HepG2 (cell line): ENCODE data around the gene ZGRF1. TPM values are rescaled to one million over a fixed set of nuclear protein-coding genes. Genes with fewer than 3 reads are reported as not detected.

ENCODE experiments used
- ATAC-seq: fragments of 200-7000 bp; cut with Tn5 transposase; 3 replicates; pipeline ENCODE4 v1.9.1; 2020; ENCODE audit warnings: mild to moderate bottlenecking, moderate library complexity
- BruUV-seq: library from RNA; stranded (reverse); fragments of 400-500 nt; replicated peaks from 2 replicates; lab custom pipeline; 2021; lab: Mats Ljungman, UMichigan
- CTCF ChIA-PET: fragments of 300-600 bp; formaldehyde crosslinking; extraction: SDS; loops from one replicate; lab custom pipeline; 2021; ENCODE audit warnings: low total read pairs, inconsistent platforms, low intra/inter-chr PET ratio; lab: Yijun Ruan, JAX
- POLR2A ChIA-PET: fragments of 350-600 bp; sonication (Branson Sonifier 250); formaldehyde crosslinking; loops from one replicate; lab custom pipeline; 2020; ENCODE audit warnings: antibody characterized with exemption, inconsistent platforms; lab: Yijun Ruan, JAX
- DNase-seq: peaks from one replicate; pipeline ENCODE4 v3.0.0-alpha.2; 2015; ENCODE audit warnings: low spot score
- FAIRE-seq: peaks from 3 replicates; lab custom pipeline; 2011; peaks lifted over from hg19 to GRCh38; lab: Jason Lieb, UNC
- H2AFZ ChIP-seq: one replicate; pipeline ENCODE4 v1.6.1; 2011; ENCODE audit warnings: low read length, inconsistent platforms
- H3K27ac ChIP-seq: fragments of 300-600 bp; 3 replicates; pipeline ENCODE4 v1.8.0; 2011; ENCODE audit warnings: mixed run types, mild to moderate bottlenecking, mixed read lengths, low read length, inconsistent platforms; ENCODE audit not compliant: insufficient read depth; ENCODE audit errors: extremely low read length
- H3K27me3 ChIP-seq, 2 experiments: fragments of 200-600 bp in 1 of 2; 2 replicates in 1 of 2; 3 replicates in 1 of 2; pipeline versions ENCODE4 v1.6.0 to v1.8.0; 2011; ENCODE audit warnings: low read length in 2 of 2, mild to moderate bottlenecking in 2 of 2, moderate library complexity in 2 of 2, inconsistent platforms in 1 of 2; ENCODE audit not compliant: insufficient read depth in 2 of 2, control insufficient read depth in 1 of 2
- H3K36me3 ChIP-seq, 2 experiments: fragments of 200-600 bp in 1 of 2; replicated peaks in 1 of 2; 2 replicates in 1 of 2; 3 replicates in 1 of 2; pipeline versions ENCODE4 v1.5.1 to v1.8.0; 2011; ENCODE audit warnings: low read length in 2 of 2, inconsistent platforms in 1 of 2; ENCODE audit not compliant: insufficient read depth in 2 of 2, control insufficient read depth in 1 of 2
- H3K4me1 ChIP-seq: 2 replicates; pipeline ENCODE4 v1.5.1; 2012; ENCODE audit warnings: low read length, inconsistent platforms; ENCODE audit not compliant: insufficient read depth
- H3K4me2 ChIP-seq: 2 replicates; pipeline ENCODE4 v1.6.0; 2011; ENCODE audit warnings: low read depth, low read length, inconsistent platforms
- H3K4me3 ChIP-seq, 3 experiments: fragments of 200-600 bp in 1 of 3; sonication (generic), shearing (Covaris generic) in 1 of 3; replicated peaks in 1 of 3; 2 replicates each; pipeline ENCODE4 v1.5.1; 2011 to 2016; ENCODE audit warnings: low read length in 3 of 3, inconsistent platforms in 2 of 3, low read depth in 2 of 3, mild to moderate bottlenecking in 2 of 3, control low read depth in 1 of 3, mixed read lengths in 1 of 3; ENCODE audit not compliant: insufficient read depth in 1 of 3
- H3K79me2 ChIP-seq: one replicate; pipeline ENCODE4 v1.6.1; 2011; ENCODE audit warnings: low read length, inconsistent platforms; ENCODE audit not compliant: insufficient read depth
- H3K9ac ChIP-seq: 2 replicates; pipeline ENCODE4 v1.6.0; 2011; ENCODE audit warnings: mild to moderate bottlenecking, low read depth, low read length, inconsistent platforms; ENCODE audit not compliant: insufficient read depth
- H3K9me3 ChIP-seq: 2 replicates; pipeline ENCODE4 v1.5.1; 2012; ENCODE audit warnings: mild to moderate bottlenecking, low read length
- H4K20me1 ChIP-seq: 2 replicates; pipeline ENCODE4 v1.6.0; 2011; ENCODE audit warnings: inconsistent platforms, mild to moderate bottlenecking, low read length, moderate library complexity; ENCODE audit not compliant: insufficient read depth
- CHCHD3 ChIP-seq: sonication (generic); formaldehyde crosslinking; IDR thresholded peaks from 2 replicates; pipeline ENCODE4 v1.8.0; 2022; ENCODE audit warnings: mild to moderate bottlenecking, missing genetic modification reagents, moderate library complexity
- CREB1 ChIP-seq, 2 experiments: fragments of 450-650 bp in 1 of 2; IDR thresholded peaks; 2 replicates each; pipeline ENCODE4 v1.6.1; 2016 to 2017; ENCODE audit warnings: control low read depth in 1 of 2, mild to moderate bottlenecking in 1 of 2, missing compliant biosample characterization in 1 of 2, missing genetic modification characterization in 1 of 2
- CREBL2 ChIP-seq: sonication (generic); formaldehyde crosslinking; IDR thresholded peaks from 2 replicates; pipeline ENCODE4 v1.8.1; 2023; ENCODE audit warnings: missing genetic modification reagents, mild to moderate bottlenecking, borderline replicate concordance
- FOXJ3 ChIP-seq: sonication (generic); formaldehyde crosslinking; IDR thresholded peaks from 2 replicates; pipeline ENCODE4 v1.4.0; 2020; ENCODE audit warnings: missing genetic modification reagents, mild to moderate bottlenecking, borderline replicate concordance
- HNRNPL ChIP-seq: fragments of 200-400 bp; formaldehyde crosslinking; IDR thresholded peaks from 2 replicates; pipeline ENCODE4 v1.6.1; 2017; ENCODE audit warnings: mild to moderate bottlenecking, low read depth, low read length
- KAT2B ChIP-seq: fragments of 150-350 bp; IDR thresholded peaks from 2 replicates; pipeline ENCODE4 v1.6.1; 2014; ENCODE audit warnings: low read depth, low read length, borderline replicate concordance
- KLF6 ChIP-seq: IDR thresholded peaks from 2 replicates; pipeline ENCODE4 v1.8.0; 2016; ENCODE audit warnings: missing biosample characterization, missing genetic modification reagents
- NCOR1 ChIP-seq: fragments of 200-600 bp; sonication (generic); IDR thresholded peaks from 2 replicates; pipeline ENCODE4 v1.7.0; 2017; ENCODE audit warnings: antibody characterized with exemption, low read length, borderline replicate concordance
- PCBP2 ChIP-seq: fragments of 200-400 bp; formaldehyde crosslinking; optimal IDR thresholded peaks from 2 replicates; pipeline ENCODE3; 2018; ENCODE audit warnings: low read length, low read depth; ENCODE audit not compliant: poor library complexity, severe bottlenecking
- RBM39 ChIP-seq: fragments of 200-400 bp; formaldehyde crosslinking; IDR thresholded peaks from one replicate; pipeline ENCODE4 v1.6.1; 2018; ENCODE audit warnings: antibody characterized with exemption, mild to moderate bottlenecking, low read depth, low read length; ENCODE audit not compliant: poor library complexity, severe bottlenecking
- RCOR2 ChIP-seq: IDR thresholded peaks from 2 replicates; pipeline ENCODE4 v1.6.1; 2016; ENCODE audit warnings: missing biosample characterization, missing genetic modification reagents
- SIN3B ChIP-seq: fragments of 150-350 bp; IDR thresholded peaks from 2 replicates; pipeline ENCODE4 v1.6.1; 2014; ENCODE audit warnings: low read length
- SPEN ChIP-seq: sonication (generic); formaldehyde crosslinking; IDR thresholded peaks from 2 replicates; pipeline ENCODE4 v1.5.1; 2020; ENCODE audit warnings: low read depth, mild to moderate bottlenecking, missing genetic modification reagents
- TIGD3 ChIP-seq: sonication (generic); formaldehyde crosslinking; IDR thresholded peaks from 2 replicates; pipeline ENCODE4 v1.5.1; 2020; ENCODE audit warnings: mild to moderate bottlenecking, missing genetic modification reagents, borderline replicate concordance
- ZBTB1 ChIP-seq: sonication (generic); formaldehyde crosslinking; IDR thresholded peaks from 2 replicates; pipeline ENCODE4 v1.4.0; 2020; ENCODE audit warnings: missing genetic modification reagents, borderline replicate concordance
- ZBTB44 ChIP-seq: sonication (generic); formaldehyde crosslinking; IDR thresholded peaks from 2 replicates; pipeline ENCODE4 v1.4.0; 2020; ENCODE audit warnings: missing genetic modification reagents
- ZNF260 ChIP-seq: sonication (generic); formaldehyde crosslinking; IDR thresholded peaks from 2 replicates; pipeline ENCODE4 v1.4.0; 2020; ENCODE audit warnings: missing genetic modification reagents, low read depth, mild to moderate bottlenecking, borderline replicate concordance
- ZNF446 ChIP-seq: sonication (generic); formaldehyde crosslinking; IDR thresholded peaks from 2 replicates; pipeline ENCODE4 v1.5.0; 2020; ENCODE audit warnings: mild to moderate bottlenecking, missing genetic modification reagents
- ZNF451 ChIP-seq: sonication (generic); formaldehyde crosslinking; IDR thresholded peaks from 2 replicates; pipeline ENCODE4 v1.5.0; 2020; ENCODE audit warnings: mild to moderate bottlenecking, missing genetic modification reagents
- ZNF460 ChIP-seq: sonication (generic); formaldehyde crosslinking; IDR thresholded peaks from 2 replicates; pipeline ENCODE4 v1.5.1; 2020; ENCODE audit warnings: missing genetic modification reagents, mild to moderate bottlenecking, borderline replicate concordance
- ZNF703 ChIP-seq: sonication (generic); formaldehyde crosslinking; IDR thresholded peaks from 2 replicates; pipeline ENCODE4 v1.5.1; 2020; ENCODE audit warnings: missing genetic modification reagents, mild to moderate bottlenecking, moderate library complexity, borderline replicate concordance
- ZNF790 ChIP-seq: sonication (generic); formaldehyde crosslinking; IDR thresholded peaks from 2 replicates; pipeline ENCODE4 v1.8.0; 2022; ENCODE audit warnings: missing genetic modification reagents, mild to moderate bottlenecking, borderline replicate concordance
- ZNF879 ChIP-seq: sonication (generic); formaldehyde crosslinking; IDR thresholded peaks from 2 replicates; pipeline ENCODE4 v1.8.1; 2023; ENCODE audit warnings: missing genetic modification reagents
- ZSCAN22 ChIP-seq: sonication (generic); formaldehyde crosslinking; IDR thresholded peaks from 2 replicates; pipeline ENCODE4 v1.4.0; 2020; ENCODE audit warnings: mild to moderate bottlenecking, missing genetic modification reagents
- WGBS: methylation state at CpG from one replicate; pipeline ENCODE4 v1.1.6; 2017; ENCODE audit warnings: low lambda C conversion rate; 5-methylcytosine and 5-hydroxymethylcytosine counted together
- in situ Hi-C: cut with HindIII; loops from 2 replicates; pipeline ENCODE4 v1.10.0; 2017; ENCODE audit warnings: low pct_unique_long_range_greater_than_20kb; ENCODE audit not compliant: extremely low pct_ligation_motif_present
- intact Hi-C: fragments of 100-400 bp; cut with micrococcal nuclease; formaldehyde crosslinking; loops from one replicate; pipeline ENCODE4 v1.10.0; 2022; ENCODE audit not compliant: unreplicated experiment
- polyA plus RNA-seq, 8 experiments: library from polyadenylated mRNA; depleted of rRNA in 3 of 8; stranded (reverse) in 7 of 8; unstranded in 1 of 8; fragments of >200 nt; fragmentation: Illumina TruSeq in 4 of 8; extraction: Trizol in 4 of 8; gene quantifications; 2 replicates each; pipeline versions ENCODE4 v1.2.1 to v1.2.3, GENCODE V29; 2011 to 2016; ENCODE audit warnings: low read depth in 4 of 8, missing spikeins in 1 of 8, mixed read lengths in 1 of 8; ENCODE audit not compliant: insufficient read depth in 1 of 8
- total RNA-seq, 5 experiments: library from RNA; depleted of rRNA; stranded (reverse); fragments of >200 nt; fragmentation: Illumina TruSeq; extraction: Trizol; gene quantifications; 2 replicates each; pipeline ENCODE4 v1.2.3, GENCODE V29; 2016; ENCODE audit warnings: low read depth in 1 of 5

ZGRF1 gene
- total and polyA plus RNA-seq, 2 of the 13 experiments (the other 11 are each of a cell fraction or from before 2014, with no cell fraction given) = 8.6 to 15.9 TPM

GRCh38 chr4:112536123-112536522 lies 100.6 kb downstream of the ZGRF1 start (continued):
- no peak for TF ChIP-seq ZBTB44 (CRISPR knock-in tag)
- TF ChIP-seq PCBP2 = no peak
- no peak for TF ChIP-seq SIN3B
- no peak for TF ChIP-seq ZNF446 (CRISPR knock-in tag)
- TF ChIP-seq RBM39 = no peak
- no peak for TF ChIP-seq RCOR2 (CRISPR knock-in tag)
- no peak for TF ChIP-seq ZNF879 (CRISPR knock-in tag)
- TF ChIP-seq ZBTB1 (CRISPR knock-in tag) = no peak
- no peak for TF ChIP-seq ZNF460
- TF ChIP-seq KAT2B = no peak
- no peak for TF ChIP-seq FOXJ3 (CRISPR knock-in tag)

- H3K27ac ChIP-seq = no peak overlapping the region
- in situ Hi-C loops = no loop called here
- no peaks in the 10 kb centered on the region for H3K4me1 ChIP-seq
- H2AFZ ChIP-seq = no peak overlapping the region
- 3% methylated on average over 3 of the region's 3 CpGs for WGBS
- H3K79me2 ChIP-seq = no peaks in the 10 kb centered on the region
- no peak for ATAC-seq
- H3K27me3 ChIP-seq = no peaks in the 10 kb centered on the region; a peak in 1 of 5 replicates
- CTCF ChIA-PET = no interaction called here
- no peaks in the 10 kb centered on the region for H3K36me3 ChIP-seq
- no peak overlapping the region for H3K9ac ChIP-seq
- no peaks in the 10 kb centered on the region for H4K20me1 ChIP-seq
- H3K9me3 ChIP-seq = no peaks in the 10 kb centered on the region
- FAIRE-seq = no peak
- no peak overlapping the region for H3K4me3 ChIP-seq
- intact Hi-C loops = no loop called here
- no TSS peak for BruUV-seq
- no peak for DNase-seq
- no peak overlapping the region for H3K4me2 ChIP-seq
- POLR2A ChIA-PET = no interaction called here
- no peak for TF ChIP-seq ZNF260
- no peak for TF ChIP-seq TIGD3 (CRISPR knock-in tag)
- no peak for TF ChIP-seq CREBL2 (CRISPR knock-in tag)
- TF ChIP-seq CHCHD3 (CRISPR knock-in tag) = no peak
- no peak for TF ChIP-seq HNRNPL
- TF ChIP-seq ZNF703 = no peak
- TF ChIP-seq NCOR1 = no peak
- TF ChIP-seq SPEN (CRISPR knock-in tag) = no peak
- TF ChIP-seq ZNF451 (CRISPR knock-in tag) = no peak
- no peak for TF ChIP-seq ZNF790 (CRISPR knock-in tag)
- no peak for TF ChIP-seq ZSCAN22
- TF ChIP-seq CREB1 (IDR thresholded peaks at IDR 0.05) = no peak
- no peak for TF ChIP-seq CREB1 (CRISPR knock-in tag; IDR thresholded peaks at IDR 0.05)
- TF ChIP-seq KLF6 = no peak
Measured at GRCh38 chr4:112532267-112532666, 104.4 kb downstream of the ZGRF1 start.
